ENCODE measurements around the gene PAGE2B. TPM values are rescaled to one million over a fixed set of nuclear protein-coding genes. Genes with fewer than 3 reads are reported as not detected.
A peak's percentile ranks its signal among the peaks of the same experiment; 100 is the strongest.

Gene PAGE2B
- total and polyA plus RNA-seq, 9 of the 15 experiments (the other 6 are each of a cell fraction or from before 2014, with no cell fraction given) = 1.8 to 36.0 (median 16.5) TPM

DNA sequence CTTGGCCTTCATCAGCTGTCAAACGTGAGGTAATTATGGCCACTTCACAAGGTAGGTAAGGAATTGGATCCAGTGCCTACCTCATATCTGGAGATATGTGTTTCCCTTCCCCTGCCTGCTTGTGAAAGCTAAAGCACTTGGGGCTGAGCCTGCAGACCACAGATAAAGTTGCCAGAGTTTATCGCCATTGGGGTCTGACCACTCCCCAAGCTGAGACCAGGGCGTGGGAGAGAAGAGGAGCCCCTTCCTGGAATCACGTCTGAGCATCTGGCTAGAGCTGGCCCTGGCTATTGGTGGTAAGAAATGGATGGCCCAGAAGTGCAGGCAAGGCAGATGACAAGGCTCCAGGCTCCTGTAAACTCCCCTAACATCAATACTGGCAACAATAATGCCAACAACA, 46.8 kb upstream of the PAGE2B start (continued):
- no peak for TF ChIP-seq ZNF75A (CRISPR knock-in tag; IDR thresholded peaks at IDR 0.05)
- no peak for TF ChIP-seq ZNF263 (CRISPR knock-in tag; IDR thresholded peaks at IDR 0.05; ENCODE audit: borderline replicate concordance)
- no peak for TF ChIP-seq ERF (CRISPR knock-in tag; IDR thresholded peaks at IDR 0.05)
- no peak for TF ChIP-seq L3MBTL2 (IDR thresholded peaks at IDR 0.05)
- TF ChIP-seq ZNF644 (tag; IDR thresholded peaks at IDR 0.05; ENCODE audit: low read depth) = no peak
- TF ChIP-seq ILF3 (IDR thresholded peaks at IDR 0.05; ENCODE audit: borderline replicate concordance) = no peak
- TF ChIP-seq TAF7 (tag; IDR thresholded peaks at IDR 0.05) = no peak
- TF ChIP-seq SMARCE1 (IDR thresholded peaks at IDR 0.05) = peak; percentile 83
- no peak for TF ChIP-seq ZNF140 (CRISPR knock-in tag; IDR thresholded peaks at IDR 0.05)
- TF ChIP-seq ATF3 (IDR thresholded peaks at IDR 0.05) = no peak
- TF ChIP-seq ATF3 (CRISPR knock-in tag; conservative IDR thresholded peaks at IDR 0.05) = no peak
- TF ChIP-seq ZNF124 (CRISPR knock-in tag; IDR thresholded peaks at IDR 0.05) = no peak
- TF ChIP-seq SOX6 (IDR thresholded peaks at IDR 0.05) = peak; percentile 84
- no peak for TF ChIP-seq PRMT5 (CRISPR knock-in tag; IDR thresholded peaks at IDR 0.05)
- no peak for TF ChIP-seq POU5F1 (IDR thresholded peaks at IDR 0.05; ENCODE audit: borderline replicate concordance, low read depth, low read length, partially characterized antibody)
- no peak for TF ChIP-seq ZNF311 (CRISPR knock-in tag; IDR thresholded peaks at IDR 0.05)
- TF ChIP-seq, protein P1, sequence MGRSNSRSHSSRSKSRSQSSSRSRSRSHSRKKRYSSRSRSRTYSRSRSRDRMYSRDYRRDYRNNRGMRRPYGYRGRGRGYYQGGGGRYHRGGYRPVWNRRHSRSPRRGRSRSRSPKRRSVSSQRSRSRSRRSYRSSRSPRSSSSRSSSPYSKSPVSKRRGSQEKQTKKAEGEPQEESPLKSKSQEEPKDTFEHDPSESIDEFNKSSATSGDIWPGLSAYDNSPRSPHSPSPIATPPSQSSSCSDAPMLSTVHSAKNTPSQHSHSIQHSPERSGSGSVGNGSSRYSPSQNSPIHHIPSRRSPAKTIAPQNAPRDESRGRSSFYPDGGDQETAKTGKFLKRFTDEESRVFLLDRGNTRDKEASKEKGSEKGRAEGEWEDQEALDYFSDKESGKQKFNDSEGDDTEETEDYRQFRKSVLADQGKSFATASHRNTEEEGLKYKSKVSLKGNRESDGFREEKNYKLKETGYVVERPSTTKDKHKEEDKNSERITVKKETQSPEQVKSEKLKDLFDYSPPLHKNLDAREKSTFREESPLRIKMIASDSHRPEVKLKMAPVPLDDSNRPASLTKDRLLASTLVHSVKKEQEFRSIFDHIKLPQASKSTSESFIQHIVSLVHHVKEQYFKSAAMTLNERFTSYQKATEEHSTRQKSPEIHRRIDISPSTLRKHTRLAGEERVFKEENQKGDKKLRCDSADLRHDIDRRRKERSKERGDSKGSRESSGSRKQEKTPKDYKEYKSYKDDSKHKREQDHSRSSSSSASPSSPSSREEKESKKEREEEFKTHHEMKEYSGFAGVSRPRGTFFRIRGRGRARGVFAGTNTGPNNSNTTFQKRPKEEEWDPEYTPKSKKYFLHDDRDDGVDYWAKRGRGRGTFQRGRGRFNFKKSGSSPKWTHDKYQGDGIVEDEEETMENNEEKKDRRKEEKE (IDR thresholded peaks at IDR 0.05; ENCODE audit: borderline replicate concordance in 1 of 2, control insufficient read depth in 1 of 2, low read depth in 2 of 2, low read length in 1 of 2) = no peak
- TF ChIP-seq HMGN3 (IDR thresholded peaks at IDR 0.05; ENCODE audit: borderline replicate concordance, extremely low read depth, insufficient read length, low read depth, low read length) = peak; percentile 78
- TF ChIP-seq TFE3 (CRISPR knock-in tag; IDR thresholded peaks at IDR 0.05) = no peak
- TF ChIP-seq ARID2 (IDR thresholded peaks at IDR 0.05) = no peak
- TF ChIP-seq, protein P2, sequence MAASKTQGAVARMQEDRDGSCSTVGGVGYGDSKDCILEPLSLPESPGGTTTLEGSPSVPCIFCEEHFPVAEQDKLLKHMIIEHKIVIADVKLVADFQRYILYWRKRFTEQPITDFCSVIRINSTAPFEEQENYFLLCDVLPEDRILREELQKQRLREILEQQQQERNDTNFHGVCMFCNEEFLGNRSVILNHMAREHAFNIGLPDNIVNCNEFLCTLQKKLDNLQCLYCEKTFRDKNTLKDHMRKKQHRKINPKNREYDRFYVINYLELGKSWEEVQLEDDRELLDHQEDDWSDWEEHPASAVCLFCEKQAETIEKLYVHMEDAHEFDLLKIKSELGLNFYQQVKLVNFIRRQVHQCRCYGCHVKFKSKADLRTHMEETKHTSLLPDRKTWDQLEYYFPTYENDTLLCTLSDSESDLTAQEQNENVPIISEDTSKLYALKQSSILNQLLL (CRISPR knock-in tag; IDR thresholded peaks at IDR 0.05; ENCODE audit: borderline replicate concordance) = no peak
- TF ChIP-seq PCBP2 (IDR thresholded peaks at IDR 0.05; ENCODE audit: low read depth, low read length, poor library complexity, severe bottlenecking) = no peak
- TF ChIP-seq ELF4 (CRISPR knock-in tag; IDR thresholded peaks at IDR 0.05) = peak; percentile 55; the same call in 1 of the 2 replicates
